ENCODE results near the gene LRRC74A.

The LRRC74A gene

GRCh38 chr14:76830556-76830955, 4.3 kb downstream of the LRRC74A start:
- Histone ChIP-seq H3K9ac (ENCODE audit: insufficient read length, low read depth) (no peak overlapping the region), H3K9me3 (ENCODE audit: insufficient read depth, low read length) (peaks cover 6% of the 10 kb centered on the region; the same call in 1 of the 2 replicates), H3K4me1 (ENCODE audit: insufficient read depth, insufficient read length) (peaks cover 10% of the 10 kb centered on the region), H3K4me3 (ENCODE audit: insufficient read length, low read depth) (no peak overlapping the region), H3K27me3 (ENCODE audit: insufficient read depth, insufficient read length) (no peaks in the 10 kb centered on the region), H3K36me3 (ENCODE audit: insufficient read depth, insufficient read length, low read length) (no peaks in the 10 kb centered on the region)
- no peak for TF ChIP-seq ZNF274 (IDR thresholded peaks at IDR 0.05; ENCODE audit: low read depth, low read length)
- no peak for TF ChIP-seq SUZ12 (IDR thresholded peaks at IDR 0.05; ENCODE audit: extremely low read depth, insufficient read depth, insufficient read length)
- no peak for TF ChIP-seq YY1 (IDR thresholded peaks at IDR 0.05; ENCODE audit: insufficient read depth, insufficient read length)
- no peak for DNase-seq (ENCODE audit: low read depth, low spot score)

DNA sequence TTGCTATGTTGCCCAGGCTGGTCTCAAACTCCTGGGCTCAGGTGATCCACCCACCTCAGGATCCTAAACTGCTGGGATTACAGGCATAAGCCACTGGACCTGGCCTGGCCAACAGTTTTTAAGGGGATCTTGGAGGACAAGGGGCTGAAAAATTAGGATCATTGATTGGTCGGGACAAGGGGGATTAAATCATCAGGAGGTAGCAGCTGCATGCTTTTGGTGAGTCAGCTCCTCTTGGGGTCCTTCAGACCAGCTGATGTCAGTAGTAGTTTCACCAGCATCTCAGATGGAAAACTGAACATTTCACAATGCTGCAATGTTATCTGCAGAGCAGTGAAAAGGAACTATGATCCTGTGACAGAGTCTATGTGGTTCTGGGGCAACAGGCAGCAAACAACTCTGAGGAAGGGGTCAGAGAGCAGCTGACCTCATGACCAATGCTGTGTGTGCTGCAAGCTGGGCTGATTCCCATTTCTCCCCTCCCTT, 6.3 kb downstream of the LRRC74A start:
- no peak overlapping the region for H3K9ac ChIP-seq (ENCODE audit: insufficient read length, low read depth)
- peaks cover 12% of the 10 kb centered on the region for H3K4me1 ChIP-seq (ENCODE audit: insufficient read depth, insufficient read length)
- H3K4me3 ChIP-seq (ENCODE audit: insufficient read length, low read depth) = no peak overlapping the region
- H3K9me3 ChIP-seq (ENCODE audit: insufficient read depth, low read length) = peaks cover 6% of the 10 kb centered on the region; the same call in 1 of the 2 replicates
- DNase-seq (ENCODE audit: low read depth, low spot score) = no peak
- TF ChIP-seq YY1 (IDR thresholded peaks at IDR 0.05; ENCODE audit: insufficient read depth, insufficient read length) (no peak), SUZ12 (IDR thresholded peaks at IDR 0.05; ENCODE audit: extremely low read depth, insufficient read depth, insufficient read length) (no peak)
- no peaks in the 10 kb centered on the region for H3K36me3 ChIP-seq (ENCODE audit: insufficient read depth, insufficient read length, low read length)
- H3K27me3 ChIP-seq (ENCODE audit: insufficient read depth, insufficient read length) = no peaks in the 10 kb centered on the region

GRCh38 chr14:76833011-76833410, 6.8 kb downstream of the LRRC74A start:
- TF ChIP-seq ZNF274 (IDR thresholded peaks at IDR 0.05; ENCODE audit: low read depth, low read length) = no peak
- TF ChIP-seq YY1 (IDR thresholded peaks at IDR 0.05; ENCODE audit: insufficient read depth, insufficient read length) = no peak
- TF ChIP-seq SUZ12 (IDR thresholded peaks at IDR 0.05; ENCODE audit: extremely low read depth, insufficient read depth, insufficient read length) = no peak
- no peaks in the 10 kb centered on the region for H3K27me3 ChIP-seq (ENCODE audit: insufficient read depth, insufficient read length)
- H3K4me1 ChIP-seq (ENCODE audit: insufficient read depth, insufficient read length) = peaks cover 12% of the 10 kb centered on the region
- H3K36me3 ChIP-seq (ENCODE audit: insufficient read depth, insufficient read length, low read length) = no peaks in the 10 kb centered on the region
- H3K4me3 ChIP-seq (ENCODE audit: insufficient read length, low read depth) = no peak overlapping the region
- DNase-seq (ENCODE audit: low read depth, low spot score) = no peak
- H3K9me3 ChIP-seq (ENCODE audit: insufficient read depth, low read length) = peaks cover 6% of the 10 kb centered on the region; the same call in 1 of the 2 replicates
- H3K9ac ChIP-seq (ENCODE audit: insufficient read length, low read depth) = no peak overlapping the region

GRCh38 chr14:76834241-76834661, 8.0 kb downstream of the LRRC74A start:
- H3K4me3 ChIP-seq (ENCODE audit: insufficient read length, low read depth) = no peak overlapping the region

DNA sequence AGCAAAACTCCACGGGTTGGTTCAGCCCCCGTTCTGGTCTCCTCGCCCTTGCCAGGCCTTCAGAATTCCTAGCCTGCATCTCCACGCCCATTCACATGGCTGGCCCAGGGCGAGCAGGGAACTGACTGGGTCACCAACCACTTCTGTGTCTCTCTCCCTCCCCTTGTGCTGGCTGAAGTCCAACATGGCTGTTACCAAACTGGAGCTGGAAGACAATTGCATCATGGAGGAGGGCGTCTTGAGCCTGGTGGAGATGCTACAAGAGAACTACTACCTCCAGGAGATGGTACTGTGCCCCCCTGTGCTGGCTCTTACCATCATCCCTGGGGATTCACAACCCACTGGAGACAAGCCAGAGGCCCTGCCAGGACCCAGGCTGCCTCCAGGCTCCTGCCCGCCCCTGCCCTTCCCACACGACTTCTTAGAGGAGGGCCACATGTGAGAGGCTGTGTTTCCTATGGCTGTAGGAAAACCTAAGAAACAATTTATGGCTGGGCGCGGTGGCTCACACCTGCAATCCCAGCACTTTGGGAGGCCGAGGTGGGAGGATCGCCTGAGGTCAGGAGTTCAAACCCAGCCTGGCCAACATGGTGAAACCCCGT, 9.9 kb downstream of the LRRC74A start:
- Histone ChIP-seq H3K4me1 (ENCODE audit: insufficient read depth, insufficient read length) (peaks cover 5% of the 10 kb centered on the region), H3K9ac (ENCODE audit: insufficient read length, low read depth) (no peak overlapping the region), H3K36me3 (ENCODE audit: insufficient read depth, insufficient read length, low read length) (no peaks in the 10 kb centered on the region), H3K27me3 (ENCODE audit: insufficient read depth, insufficient read length) (no peaks in the 10 kb centered on the region), H3K4me3 (ENCODE audit: insufficient read length, low read depth) (no peak overlapping the region), H3K9me3 (ENCODE audit: insufficient read depth, low read length) (peaks cover 6% of the 10 kb centered on the region; the same call in 1 of the 2 replicates)
- TF ChIP-seq ZNF274 (IDR thresholded peaks at IDR 0.05; ENCODE audit: low read depth, low read length) = no peak
- TF ChIP-seq YY1 (IDR thresholded peaks at IDR 0.05; ENCODE audit: insufficient read depth, insufficient read length) = no peak
- TF ChIP-seq SUZ12 (IDR thresholded peaks at IDR 0.05; ENCODE audit: extremely low read depth, insufficient read depth, insufficient read length) = no peak
- DNase-seq (ENCODE audit: low read depth, low spot score) = no peak

More at GRCh38 chr14:76834241-76834661, 8.0 kb downstream of the LRRC74A start:
- no peak for TF ChIP-seq SUZ12 (IDR thresholded peaks at IDR 0.05; ENCODE audit: extremely low read depth, insufficient read depth, insufficient read length)
- no peak for TF ChIP-seq YY1 (IDR thresholded peaks at IDR 0.05; ENCODE audit: insufficient read depth, insufficient read length)
- TF ChIP-seq ZNF274 (IDR thresholded peaks at IDR 0.05; ENCODE audit: low read depth, low read length) = no peak
- H3K36me3 ChIP-seq (ENCODE audit: insufficient read depth, insufficient read length, low read length) = no peaks in the 10 kb centered on the region
- no peak overlapping the region for H3K9ac ChIP-seq (ENCODE audit: insufficient read length, low read depth)
- peaks cover 12% of the 10 kb centered on the region for H3K4me1 ChIP-seq (ENCODE audit: insufficient read depth, insufficient read length)
- no peaks in the 10 kb centered on the region for H3K27me3 ChIP-seq (ENCODE audit: insufficient read depth, insufficient read length)
- DNase-seq (ENCODE audit: low read depth, low spot score) = no peak
- H3K9me3 ChIP-seq (ENCODE audit: insufficient read depth, low read length) = peaks cover 6% of the 10 kb centered on the region; the same call in 1 of the 2 replicates

GRCh38 chr14:76837524-76837923, 11.3 kb downstream of the LRRC74A start:
- H3K27me3 ChIP-seq (ENCODE audit: insufficient read depth, insufficient read length) = no peaks in the 10 kb centered on the region
- H3K9me3 ChIP-seq (ENCODE audit: insufficient read depth, low read length) = no peaks in the 10 kb centered on the region
- peaks cover 5% of the 10 kb centered on the region for H3K4me1 ChIP-seq (ENCODE audit: insufficient read depth, insufficient read length)
- no peaks in the 10 kb centered on the region for H3K36me3 ChIP-seq (ENCODE audit: insufficient read depth, insufficient read length, low read length)
- no peak overlapping the region for H3K9ac ChIP-seq (ENCODE audit: insufficient read length, low read depth)
- DNase-seq (ENCODE audit: low read depth, low spot score) = no peak
- H3K4me3 ChIP-seq (ENCODE audit: insufficient read length, low read depth) = no peak overlapping the region
- TF ChIP-seq YY1 (IDR thresholded peaks at IDR 0.05; ENCODE audit: insufficient read depth, insufficient read length) (no peak), SUZ12 (IDR thresholded peaks at IDR 0.05; ENCODE audit: extremely low read depth, insufficient read depth, insufficient read length) (no peak), ZNF274 (IDR thresholded peaks at IDR 0.05; ENCODE audit: low read depth, low read length) (no peak)

DNA sequence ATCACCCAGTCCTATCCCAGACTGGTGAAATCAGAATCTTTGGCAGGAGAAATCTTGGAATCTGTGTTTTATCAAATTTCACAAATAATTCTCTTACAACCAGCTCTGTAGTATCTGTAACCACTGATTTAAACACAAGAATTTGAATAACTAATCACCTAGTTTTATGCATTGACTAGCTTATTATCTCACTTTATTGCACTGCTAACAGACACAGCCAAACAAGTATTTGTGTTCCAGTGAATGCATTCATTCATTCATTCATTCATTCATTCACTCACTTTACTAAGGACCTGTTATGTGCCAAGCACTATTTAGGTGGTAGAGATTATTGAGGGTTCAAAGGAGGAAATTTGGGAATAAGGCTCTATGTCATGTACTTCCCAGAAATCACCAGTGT, 16.2 kb downstream of the LRRC74A start:
- Histone ChIP-seq H3K9ac (ENCODE audit: insufficient read length, low read depth) (no peak overlapping the region), H3K9me3 (ENCODE audit: insufficient read depth, low read length) (no peaks in the 10 kb centered on the region), H3K27me3 (ENCODE audit: insufficient read depth, insufficient read length) (no peaks in the 10 kb centered on the region), H3K36me3 (ENCODE audit: insufficient read depth, insufficient read length, low read length) (no peaks in the 10 kb centered on the region), H3K4me3 (ENCODE audit: insufficient read length, low read depth) (no peak overlapping the region), H3K4me1 (ENCODE audit: insufficient read depth, insufficient read length) (no peaks in the 10 kb centered on the region)
- no peak for DNase-seq (ENCODE audit: low read depth, low spot score)
- TF ChIP-seq YY1 (IDR thresholded peaks at IDR 0.05; ENCODE audit: insufficient read depth, insufficient read length) (no peak), SUZ12 (IDR thresholded peaks at IDR 0.05; ENCODE audit: extremely low read depth, insufficient read depth, insufficient read length) (no peak), ZNF274 (IDR thresholded peaks at IDR 0.05; ENCODE audit: low read depth, low read length) (no peak)

All from NT2/D1 (cell line).